Measurements from ENCODE around the gene ID2.

ID2 gene

GRCh38 chr2:8714283-8714682 lies 32.4 kb downstream of the ID2 start:
- Histone ChIP-seq H3K27ac (ENCODE audit: extremely low read depth, low read depth, low read length) (no peak overlapping the region), H3K36me3 (ENCODE audit: control insufficient read depth in 2 of 2, insufficient read depth in 1 of 2, low read length in 2 of 2) (no peaks in the 10 kb centered on the region), H3K4me1 (ENCODE audit: control insufficient read depth, insufficient read depth, low read length) (no peaks in the 10 kb centered on the region), H3K9me3 (ENCODE audit: control insufficient read depth, insufficient read depth, low read depth, low read length) (no peaks in the 10 kb centered on the region), H3K4me3 (ENCODE audit: low read depth, low read length) (no peak overlapping the region)
- ChIA-PET CTCF (interaction anchor here (0.9 kb wide), 1 partner anchor 23 kb away, joined by 3 read pairs; no protein-coding TSS in a partner anchor), POLR2A (no interaction called here)
- TF ChIP-seq SP2 (tag by site-specific recombination; IDR thresholded peaks at IDR 0.05) (no peak), ZNF18 (tag by site-specific recombination; IDR thresholded peaks at IDR 0.05) (no peak), PRDM6 (tag by site-specific recombination; IDR thresholded peaks at IDR 0.05) (no peak), OSR2 (tag by site-specific recombination; IDR thresholded peaks at IDR 0.05) (no peak), PRDM2 (tag by site-specific recombination; IDR thresholded peaks at IDR 0.05; ENCODE audit: borderline replicate concordance) (no peak), GFI1B (tag by site-specific recombination; IDR thresholded peaks at IDR 0.05) (no peak), ZNF544 (tag by site-specific recombination; IDR thresholded peaks at IDR 0.05) (no peak), ZNF776 (tag by site-specific recombination; IDR thresholded peaks at IDR 0.05; ENCODE audit: borderline replicate concordance) (no peak), IKZF3 (tag by site-specific recombination; IDR thresholded peaks at IDR 0.05) (no peak), ZFP69B (tag by site-specific recombination; IDR thresholded peaks at IDR 0.05) (no peak), ZNF639 (tag by site-specific recombination; IDR thresholded peaks at IDR 0.05) (no peak), BCL11B (tag by site-specific recombination; IDR thresholded peaks at IDR 0.05; ENCODE audit: low read depth) (no peak), ZNF16 (tag by site-specific recombination; IDR thresholded peaks at IDR 0.05; ENCODE audit: low read depth) (no peak), KLF16 (tag by site-specific recombination; IDR thresholded peaks at IDR 0.05) (no peak), ZNF211 (tag by site-specific recombination; IDR thresholded peaks at IDR 0.05; ENCODE audit: low read depth) (no peak), ZNF274 (IDR thresholded peaks at IDR 0.05; ENCODE audit: low read length) (no peak), ZNF274 (tag by site-specific recombination; IDR thresholded peaks at IDR 0.05; ENCODE audit: borderline replicate concordance) (no peak), ZNF292 (tag by site-specific recombination; IDR thresholded peaks at IDR 0.05; ENCODE audit: borderline replicate concordance, low read depth) (no peak), ZNF501 (tag by site-specific recombination; IDR thresholded peaks at IDR 0.05) (no peak), FEZF1 (tag by site-specific recombination; IDR thresholded peaks at IDR 0.05) (no peak)
